ENCODE results near the gene MAML2. TPM values are rescaled to one million over a fixed set of nuclear protein-coding genes. Genes with fewer than 3 reads are reported as not detected.

MAML2 gene
- total RNA-seq, 4 donors from 2014 or later: 34.3 to 58.8 (median 56.0) TPM

DNA sequence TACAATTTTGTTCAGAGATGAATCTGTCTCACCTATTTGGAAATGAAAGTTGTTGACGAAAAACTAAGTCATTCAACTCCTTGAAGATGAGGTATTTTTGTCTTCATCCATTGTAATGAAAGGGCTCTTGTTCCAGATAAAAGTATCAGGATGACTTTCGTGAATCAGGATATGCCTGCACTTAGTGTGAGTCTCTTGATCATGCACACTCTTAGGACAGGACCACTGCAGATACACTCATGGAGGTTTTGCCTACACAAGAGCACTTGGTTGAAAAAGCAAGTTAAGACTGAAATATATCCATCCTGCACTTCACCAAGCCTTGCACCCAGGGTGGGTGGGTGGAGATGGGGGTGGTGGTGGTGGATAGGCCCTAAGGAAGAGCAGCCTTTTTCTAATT, 298.2 kb downstream of the MAML2 start:
- TF ChIP-seq CTCF (IDR thresholded peaks at IDR 0.05; ENCODE audit: low read depth): no peak

DNA sequence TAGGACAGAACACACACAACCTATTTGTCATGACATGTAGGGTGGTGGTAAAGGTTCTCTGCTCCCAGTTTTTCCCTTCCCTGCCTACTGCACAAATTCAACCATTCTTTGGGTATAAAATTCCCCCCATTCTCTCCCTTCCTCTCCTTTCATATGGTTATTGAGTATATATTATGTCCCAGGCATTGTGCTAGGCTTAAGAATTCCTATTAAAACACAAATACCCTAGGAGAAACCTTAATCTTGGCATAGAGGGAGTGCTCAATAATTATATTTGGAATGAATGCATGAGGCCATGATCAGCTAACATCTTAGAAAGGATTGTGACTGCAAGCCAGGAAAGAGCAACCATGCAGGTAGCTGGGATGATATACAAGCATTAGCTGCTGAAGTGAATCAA, 298.7 kb downstream of the MAML2 start:
- no peak for TF ChIP-seq CTCF (IDR thresholded peaks at IDR 0.05; ENCODE audit: low read depth)

DNA sequence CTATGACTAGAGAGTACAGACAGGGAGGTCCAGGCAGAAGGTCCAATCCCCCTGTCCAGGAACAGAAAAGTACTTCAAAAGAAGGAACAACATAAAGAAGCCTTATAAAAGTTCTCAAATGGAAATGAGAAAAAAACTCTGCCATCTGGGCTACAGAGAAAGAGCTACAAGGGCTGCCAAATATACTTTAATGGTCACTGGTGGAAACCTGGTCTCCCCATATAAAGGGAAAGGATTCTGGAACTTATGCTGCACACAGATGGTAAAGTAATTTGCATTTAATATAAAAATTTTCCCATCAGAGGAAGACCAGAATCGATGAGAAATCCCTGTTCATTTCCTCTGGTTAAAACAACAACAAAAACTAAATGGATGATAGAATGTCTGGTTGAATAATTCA, 299.7 kb downstream of the MAML2 start:
- no peak for TF ChIP-seq CTCF (IDR thresholded peaks at IDR 0.05; ENCODE audit: low read depth)

- no peak for TF ChIP-seq CTCF (IDR thresholded peaks at IDR 0.05; ENCODE audit: low read depth)
Observed at GRCh38 chr11:96038046-96038445, 304.9 kb downstream of the MAML2 start.

- no peak for TF ChIP-seq CTCF (IDR thresholded peaks at IDR 0.05; ENCODE audit: low read depth)
Observed at GRCh38 chr11:96037405-96037949, 305.5 kb downstream of the MAML2 start.

DNA sequence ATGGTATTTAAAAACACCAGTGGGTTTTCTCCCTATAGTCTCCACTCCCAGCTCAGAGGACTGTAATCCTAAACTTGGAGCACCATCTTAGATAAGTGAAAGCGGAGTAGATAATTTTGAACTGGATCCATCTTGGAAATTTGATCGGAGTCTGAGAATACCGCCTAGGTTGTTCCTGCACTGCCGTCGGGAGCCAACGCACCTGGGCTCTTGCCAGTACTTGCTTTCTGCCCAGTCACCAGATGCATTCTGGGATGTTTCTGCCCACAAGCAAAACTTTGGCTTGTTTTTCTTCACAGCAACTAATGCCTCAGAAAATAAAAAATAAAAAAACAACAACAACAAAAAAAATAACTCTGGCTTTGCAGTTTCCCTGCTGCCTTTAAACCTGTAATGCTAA, 306.1 kb downstream of the MAML2 start:
- no peak for TF ChIP-seq CTCF (IDR thresholded peaks at IDR 0.05; ENCODE audit: low read depth)

GRCh38 chr11:96035740-96036078, 307.3 kb downstream of the MAML2 start:
- TF ChIP-seq CTCF (IDR thresholded peaks at IDR 0.05; ENCODE audit: low read depth): no peak
